ENCODE results near the gene PANK1.
"Not testable (repeated sequence)": the region's sequence is repeated elsewhere in the genome, so short reads cannot be mapped to it uniquely, and the experiment has no call there.

DNA sequence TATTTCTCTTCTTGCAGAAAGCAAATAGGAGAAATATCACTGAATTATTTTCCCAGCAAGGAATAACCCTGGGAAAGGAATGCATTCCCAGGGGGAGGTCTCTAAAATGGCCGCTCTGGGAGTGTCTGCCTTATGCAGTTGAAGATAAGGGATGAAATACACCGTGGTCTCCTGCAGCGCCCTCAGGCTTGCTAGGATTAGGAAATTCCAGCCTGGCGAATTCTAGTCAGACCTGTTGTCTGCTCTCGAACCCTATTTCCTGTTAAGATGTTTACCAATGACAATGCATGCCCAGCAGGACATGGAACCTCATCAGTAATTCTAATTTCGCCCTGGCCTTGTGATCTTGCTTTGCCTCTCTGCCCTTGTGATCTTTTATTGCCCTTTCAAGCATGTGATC lies 24.7 kb downstream of the PANK1 start:
- TF ChIP-seq MYC (IDR thresholded peaks at IDR 0.05; ENCODE audit: borderline replicate concordance, low read length); GATA3 (IDR thresholded peaks at IDR 0.05; ENCODE audit: borderline replicate concordance); CTCF (IDR thresholded peaks at IDR 0.05); RAD21 (conservative IDR thresholded peaks at IDR 0.05 in 1 of 2, IDR thresholded peaks at IDR 0.05 in 1 of 2); HMGXB4 (CRISPR knock-in tag; IDR thresholded peaks at IDR 0.05; ENCODE audit: borderline replicate concordance); EP300 (IDR thresholded peaks at IDR 0.05); CBX8 (IDR thresholded peaks at IDR 0.05); NR3C1 (IDR thresholded peaks at IDR 0.05); POLR2A (IDR thresholded peaks at IDR 0.05; ENCODE audit: low read length); HDAC2 (IDR thresholded peaks at IDR 0.05); SMC3 (IDR thresholded peaks at IDR 0.05); RNF2 (IDR thresholded peaks at IDR 0.05; ENCODE audit: borderline replicate concordance, low read depth); ZFP36 (IDR thresholded peaks at IDR 0.05; ENCODE audit: borderline replicate concordance, partially characterized antibody); CBX2 (IDR thresholded peaks at IDR 0.05; ENCODE audit: borderline replicate concordance, low read depth): not testable (repeated sequence)

Data from A549 (cell line).